Inflammatory macrophage treated with lipopolysaccharide for 4 hours (primary cell): ENCODE measurements around the gene FGF18.
A peak's percentile ranks its signal among the peaks of the same experiment; 100 is the strongest.
"Not testable (repeated sequence)": the region's sequence is repeated elsewhere in the genome, so short reads cannot be mapped to it uniquely, and the experiment has no call there.

ENCODE experiments used
- DNase-seq: peaks from one replicate; pipeline ENCODE4 v3.0.0-alpha.2; 2020

The FGF18 gene

GRCh38 chr5:171401167-171401947 lies 18.1 kb upstream of the FGF18 start:
- DNase-seq: no peak

DNA sequence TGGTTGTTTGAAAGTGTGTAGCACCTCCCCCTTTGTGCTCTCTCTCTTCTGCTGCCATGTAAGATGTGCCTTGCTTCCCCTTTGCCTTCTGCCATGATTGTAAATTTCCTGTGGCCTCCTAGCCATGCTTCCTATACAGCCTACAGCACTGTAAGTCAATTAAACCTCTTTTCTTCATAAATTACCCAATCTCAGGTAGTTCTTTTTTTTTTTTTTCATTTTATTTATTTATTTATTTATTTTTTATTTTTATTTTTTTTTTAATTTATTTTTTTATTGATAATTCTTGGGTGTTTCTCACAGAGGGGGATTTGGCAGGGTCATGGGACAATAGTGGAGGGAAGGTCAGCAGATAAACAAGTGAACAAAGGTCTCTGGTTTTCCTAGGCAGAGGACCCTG lies 16.7 kb upstream of the FGF18 start:
- DNase-seq: not testable (repeated sequence)

DNA sequence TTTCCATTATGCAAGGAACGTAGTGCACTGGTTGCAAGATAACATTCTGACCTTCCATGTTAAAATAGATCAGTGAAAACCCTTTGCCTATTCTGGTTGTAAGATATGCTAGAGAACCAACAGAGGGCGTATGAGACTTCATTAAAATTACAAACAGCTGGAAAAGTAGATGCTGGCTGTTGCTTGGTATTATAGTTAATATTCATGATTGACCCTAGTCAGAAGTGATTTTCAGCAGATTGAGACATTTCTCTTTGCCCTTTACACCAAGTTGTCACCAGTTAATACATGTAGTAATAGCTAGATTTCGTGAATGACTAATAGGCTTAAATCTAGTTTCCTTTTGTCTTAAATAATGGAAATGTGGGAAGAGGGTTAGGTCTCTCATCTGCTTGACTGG lies 13.8 kb upstream of the FGF18 start:
- peak; percentile 9 for DNase-seq

DNA sequence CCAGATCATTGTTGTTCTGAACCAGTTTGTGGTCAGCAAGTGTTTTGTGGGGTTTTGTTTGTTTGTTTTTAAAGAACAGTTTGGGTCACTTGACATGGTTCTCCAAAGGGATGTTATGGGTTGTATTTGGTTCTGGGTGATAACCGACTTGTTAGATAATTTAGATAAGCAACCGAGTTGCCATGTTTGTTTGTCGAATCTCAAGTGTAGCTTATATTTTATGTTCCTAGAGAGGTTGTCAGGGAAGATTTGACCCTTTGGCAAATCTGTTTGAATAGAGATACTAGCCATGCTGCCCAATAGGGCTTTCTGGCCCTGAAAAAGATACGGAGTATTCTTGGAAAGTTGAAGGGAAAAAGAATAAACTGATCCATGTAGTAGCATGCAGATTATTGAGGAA lies 12.2 kb upstream of the FGF18 start:
- DNase-seq: no peak

GRCh38 chr5:171409164-171410136 lies 10.0 kb upstream of the FGF18 start:
- no peak for DNase-seq

DNA sequence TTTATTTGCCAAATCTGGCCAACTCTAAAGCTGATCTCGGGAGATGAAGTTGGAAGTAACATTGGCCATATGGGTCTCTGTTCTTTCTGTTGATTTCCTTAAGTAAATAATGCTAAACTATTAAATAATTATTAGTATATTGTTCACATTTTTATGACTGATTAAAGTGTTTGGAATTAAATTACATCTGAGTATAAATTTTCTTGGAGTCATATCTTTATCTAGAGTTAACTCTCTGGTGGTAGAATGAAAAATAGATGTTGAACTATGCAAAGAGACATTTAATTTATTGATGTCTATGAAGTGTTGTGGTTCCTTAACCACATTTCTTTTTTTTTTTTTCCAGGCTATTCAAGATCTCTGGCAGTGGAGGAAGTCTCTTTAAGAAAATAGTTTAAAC lies 9.3 kb upstream of the FGF18 start:
- DNase-seq: no peak

GRCh38 chr5:171412186-171412585 lies 7.3 kb upstream of the FGF18 start:
- DNase-seq: no peak

GRCh38 chr5:171413153-171413910 lies 6.1 kb upstream of the FGF18 start:
- no peak for DNase-seq

- DNase-seq: not testable (repeated sequence)
These were observed 5.5 kb upstream of the FGF18 start for GRCh38 chr5:171413993-171414392.

DNA sequence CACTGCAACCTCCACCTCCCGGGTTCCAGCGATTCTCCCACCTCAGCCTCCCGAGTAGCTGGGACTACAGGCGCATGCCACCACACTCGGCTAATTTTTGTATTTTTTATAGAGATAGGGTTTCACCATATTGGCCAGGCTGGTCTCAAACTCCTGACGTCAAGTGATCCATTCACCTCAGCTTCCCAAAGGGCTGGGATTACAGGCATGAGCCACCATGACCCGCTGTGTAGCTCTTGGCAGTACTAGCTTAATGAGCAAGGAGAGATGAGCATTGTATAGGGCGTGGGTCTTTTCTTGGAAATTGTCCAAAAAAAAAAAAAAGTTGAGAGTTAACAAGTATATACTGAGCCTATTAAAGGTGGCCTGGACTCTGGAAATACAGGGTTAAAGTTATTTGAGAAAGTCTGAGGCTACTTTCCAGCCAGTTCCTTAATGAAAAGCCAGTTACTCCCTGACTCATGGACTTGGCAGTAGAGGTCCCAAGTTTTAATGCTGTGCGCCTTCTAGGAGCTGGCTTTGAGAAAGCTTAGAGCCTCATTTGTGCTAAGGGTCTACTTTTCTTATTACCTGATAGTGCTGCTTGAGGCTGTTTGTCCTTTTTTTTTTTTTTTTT lies 4.2 kb upstream of the FGF18 start:
- no peak for DNase-seq

DNA sequence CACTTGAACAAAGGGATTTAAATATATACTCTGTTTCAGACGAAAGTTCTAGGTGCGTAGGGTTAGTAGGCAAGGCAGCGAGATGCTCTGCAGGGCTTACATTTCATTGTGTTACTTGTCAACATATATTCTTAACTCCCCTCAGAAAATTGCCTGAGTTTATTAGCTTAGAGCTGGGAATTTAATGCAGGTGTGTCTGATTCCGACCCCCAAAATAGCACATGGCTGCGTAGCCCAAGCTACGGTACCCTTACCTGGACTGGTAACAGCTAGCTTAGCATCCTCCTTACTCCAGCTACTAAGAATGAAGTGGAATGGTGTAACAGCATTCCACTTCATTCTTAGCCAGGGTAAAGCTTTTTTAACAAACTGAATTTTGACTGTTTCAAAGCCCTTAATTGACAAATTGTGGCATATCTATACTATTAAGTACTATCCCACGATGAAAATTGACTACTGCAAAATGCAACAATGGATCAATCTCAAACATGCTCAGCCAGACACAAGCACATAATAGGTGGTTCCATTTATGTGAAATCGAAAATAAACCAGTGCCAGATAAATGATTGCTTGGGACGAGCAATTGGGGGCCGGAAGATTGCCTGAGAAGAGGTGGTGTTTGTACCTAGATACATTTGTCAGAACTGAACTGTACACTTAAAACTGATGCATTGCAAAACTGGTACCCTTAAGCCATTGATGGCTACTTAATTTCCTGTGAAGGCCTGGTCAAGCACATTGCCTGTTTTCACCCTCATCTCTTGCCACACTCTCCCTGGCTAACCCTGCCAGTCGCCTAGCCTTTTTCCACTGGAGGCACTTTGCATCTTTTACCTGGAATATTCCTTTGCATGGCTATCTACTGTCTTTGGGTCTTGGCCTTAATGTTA lies 3.0 kb upstream of the FGF18 start:
- no peak for DNase-seq

- DNase-seq: peak; percentile 67
These were observed 998 bp upstream of the FGF18 start for GRCh38 chr5:171418316-171418981.

DNA sequence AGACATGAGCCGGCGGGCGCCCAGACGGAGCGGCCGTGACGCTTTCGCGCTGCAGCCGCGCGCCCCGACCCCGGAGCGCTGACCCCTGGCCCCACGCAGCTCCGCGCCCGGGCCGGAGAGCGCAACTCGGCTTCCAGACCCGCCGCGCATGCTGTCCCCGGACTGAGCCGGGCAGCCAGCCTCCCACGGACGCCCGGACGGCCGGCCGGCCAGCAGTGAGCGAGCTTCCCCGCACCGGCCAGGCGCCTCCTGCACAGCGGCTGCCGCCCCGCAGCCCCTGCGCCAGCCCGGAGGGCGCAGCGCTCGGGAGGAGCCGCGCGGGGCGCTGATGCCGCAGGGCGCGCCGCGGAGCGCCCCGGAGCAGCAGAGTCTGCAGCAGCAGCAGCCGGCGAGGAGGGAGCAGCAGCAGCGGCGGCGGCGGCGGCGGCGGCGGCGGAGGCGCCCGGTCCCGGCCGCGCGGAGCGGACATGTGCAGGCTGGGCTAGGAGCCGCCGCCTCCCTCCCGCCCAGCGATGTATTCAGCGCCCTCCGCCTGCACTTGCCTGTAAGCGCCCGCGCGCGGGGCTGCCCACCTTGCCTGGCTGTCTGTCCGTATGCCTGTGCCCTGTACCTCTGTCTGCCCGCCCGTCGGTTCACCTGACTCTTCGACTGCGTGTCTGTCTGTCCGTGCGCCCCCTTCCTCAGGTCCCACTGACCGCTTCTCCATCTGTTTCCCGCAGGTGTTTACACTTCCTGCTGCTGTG lies 412 bp downstream of the FGF18 start:
- peak; percentile 19 for DNase-seq

GRCh38 chr5:171420431-171421241 lies 1.2 kb downstream of the FGF18 start:
- DNase-seq: no peak

- DNase-seq: no peak
These were observed 2.1 kb downstream of the FGF18 start for GRCh38 chr5:171421331-171422262.

- no peak for DNase-seq
These were observed 3.0 kb downstream of the FGF18 start for GRCh38 chr5:171422495-171422894.

GRCh38 chr5:171422902-171423663 lies 3.6 kb downstream of the FGF18 start:
- DNase-seq: no peak
